GM18520 (cell line): ENCODE data around the gene OR52B2.
"Not testable (repeated sequence)": the region's sequence is repeated elsewhere in the genome, so short reads cannot be mapped to it uniquely, and the experiment has no call there.

Experiments used
- ATAC-seq: cut with Tn5 transposase; IDR thresholded peaks from one replicate; pipeline ENCODE4 v1.9.1; 2021; ENCODE audit not compliant: unreplicated experiment

Gene OR52B2

DNA sequence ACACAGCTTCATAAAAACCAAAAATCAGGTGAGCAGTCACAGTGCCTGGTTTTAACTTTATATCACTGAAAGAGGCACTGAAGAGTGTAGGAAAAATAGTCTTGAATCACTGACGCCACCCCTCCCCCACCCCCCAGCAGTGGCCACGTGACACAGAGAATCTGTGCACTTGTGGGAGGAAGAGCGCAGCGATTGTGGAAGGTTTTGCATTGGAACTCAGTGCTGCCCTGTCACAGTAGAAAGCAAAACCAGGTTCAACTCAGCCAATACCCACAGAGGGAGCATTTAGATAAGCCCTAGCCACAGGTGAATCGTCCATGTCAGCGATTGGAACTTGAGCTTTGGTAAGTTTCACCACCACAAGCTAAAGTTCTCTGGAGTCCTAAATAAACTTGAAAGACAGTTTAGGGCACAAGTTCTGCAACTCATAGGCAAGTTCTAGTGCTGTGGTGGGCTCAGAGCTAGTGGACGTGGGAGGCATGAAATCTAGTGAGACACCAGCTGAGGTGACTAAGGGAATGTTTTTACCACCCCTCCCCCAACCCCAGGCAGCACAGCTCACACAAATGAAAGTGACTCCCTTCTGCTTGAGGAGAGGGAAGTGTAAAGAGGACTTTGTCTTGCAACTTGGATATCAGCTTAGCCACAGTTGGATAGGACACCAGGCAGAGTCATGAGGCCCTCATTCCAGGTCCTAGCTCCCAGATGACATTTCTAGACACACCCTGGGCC is 13.3 kb downstream of the OR52B2 start:
- no peak for ATAC-seq

DNA sequence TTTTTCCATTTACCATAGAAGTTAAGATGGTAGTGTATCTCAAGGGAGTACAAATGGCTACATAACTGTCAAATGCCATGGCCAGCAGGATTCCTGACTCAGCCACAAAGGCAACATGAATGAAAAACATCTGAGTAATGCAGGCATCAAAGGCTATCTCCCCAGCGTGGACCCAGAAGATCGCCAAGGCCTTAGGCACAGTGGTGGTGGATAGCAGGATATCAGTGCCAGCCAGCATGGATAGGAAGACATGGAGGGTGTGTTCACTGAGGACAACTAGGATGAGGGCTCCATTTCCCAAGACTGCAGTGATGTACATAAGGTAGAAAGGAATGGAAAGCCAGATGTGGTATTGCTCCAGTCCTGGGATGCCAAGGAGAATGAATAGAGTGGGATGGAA is 18.0 kb downstream of the OR52B2 start:
- ATAC-seq: no peak

DNA sequence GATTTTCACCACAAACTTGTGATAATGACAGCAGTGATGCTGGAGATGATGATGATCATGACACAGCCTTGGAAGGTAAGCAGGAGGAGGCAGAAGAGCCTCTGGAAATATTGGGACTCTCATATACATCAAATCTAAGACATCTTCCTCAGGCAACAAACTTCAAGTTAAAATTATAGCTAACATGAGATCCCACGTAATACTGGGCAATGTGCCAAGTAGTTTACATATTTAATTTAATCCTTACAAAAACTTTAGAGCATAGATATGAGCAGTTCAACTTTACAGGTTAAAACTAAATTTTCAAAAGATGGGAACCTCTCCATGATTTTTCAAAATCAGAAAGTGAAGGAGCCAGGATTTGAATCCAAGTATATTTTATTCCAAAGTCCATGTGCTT is 19.0 kb downstream of the OR52B2 start:
- no peak for ATAC-seq

DNA sequence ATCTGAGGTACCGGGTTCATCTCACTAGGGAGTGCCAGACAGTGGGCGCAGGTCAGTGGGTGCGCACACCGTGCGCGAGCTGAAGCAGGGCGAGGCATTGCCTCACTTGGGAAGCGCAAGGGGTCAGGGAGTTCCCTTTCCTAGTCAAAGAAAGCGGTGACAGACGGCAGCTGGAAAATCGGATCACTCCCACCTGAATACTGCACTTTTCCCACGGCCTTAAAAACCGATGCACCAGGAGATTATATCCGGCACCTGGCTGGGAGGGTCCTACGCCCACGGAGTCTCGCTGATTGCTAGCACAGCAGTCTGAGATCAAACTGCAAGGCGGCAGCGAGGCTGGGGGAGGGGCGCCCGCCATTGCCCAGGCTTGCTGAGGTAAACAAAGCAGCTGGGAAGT is 26.4 kb downstream of the OR52B2 start:
- not testable (repeated sequence) for ATAC-seq

DNA sequence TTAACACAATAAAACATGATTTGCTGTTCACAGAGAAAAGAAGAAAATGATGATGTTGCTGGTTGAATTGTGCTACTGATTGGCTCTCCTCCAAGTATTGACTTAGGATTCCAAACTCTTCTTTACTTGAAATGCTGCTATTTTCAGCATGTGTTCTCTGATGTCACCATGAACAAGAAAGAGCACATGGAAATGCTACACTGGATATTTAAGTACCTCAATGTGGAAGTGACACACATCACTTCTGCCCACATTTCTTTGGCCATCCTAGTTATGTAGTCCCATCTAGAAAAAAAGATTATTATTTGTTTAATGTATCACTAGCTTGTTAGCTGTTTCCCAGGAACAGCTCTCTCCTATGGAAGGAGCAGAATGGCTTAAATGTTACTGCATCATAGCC is 27.2 kb downstream of the OR52B2 start:
- no peak for ATAC-seq

DNA sequence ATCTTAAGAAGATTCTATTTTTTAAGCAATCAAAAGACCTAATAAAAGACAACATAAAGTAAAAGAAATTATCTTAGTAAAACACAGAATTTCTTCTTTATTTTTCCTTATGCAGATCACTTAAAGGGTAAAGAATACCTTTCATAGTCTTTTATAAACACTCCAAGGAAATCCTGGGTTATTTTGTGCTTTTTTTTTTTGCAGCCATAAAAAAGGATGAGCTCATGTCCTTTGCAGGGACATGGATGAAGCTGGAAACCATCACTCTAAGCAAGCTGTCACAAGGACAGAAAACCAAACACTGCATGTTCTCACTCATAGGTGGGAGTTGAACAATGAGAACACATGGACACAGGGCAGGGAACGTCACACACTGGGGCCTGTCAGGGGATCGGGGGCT is 34.2 kb downstream of the OR52B2 start:
- not testable (repeated sequence) for ATAC-seq

DNA sequence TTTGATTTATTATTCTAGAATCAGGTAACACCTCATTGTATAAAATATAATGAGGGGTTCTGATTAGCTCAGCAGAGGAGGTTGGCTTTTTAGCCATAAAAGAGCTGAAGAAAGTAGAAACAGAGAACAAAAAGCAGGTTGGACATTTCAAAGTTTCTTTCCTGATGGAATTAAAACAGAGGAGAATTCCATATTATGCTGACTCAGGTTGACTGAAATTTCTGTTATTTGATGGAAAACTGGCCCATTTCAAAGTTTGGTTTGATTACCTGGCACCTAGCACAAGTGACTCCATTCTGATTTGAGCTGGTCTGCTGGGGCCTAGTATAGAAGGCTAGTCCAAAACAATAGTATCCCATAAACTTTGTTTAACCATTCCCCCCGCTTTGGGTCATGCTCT is 37.7 kb downstream of the OR52B2 start:
- no peak for ATAC-seq

DNA sequence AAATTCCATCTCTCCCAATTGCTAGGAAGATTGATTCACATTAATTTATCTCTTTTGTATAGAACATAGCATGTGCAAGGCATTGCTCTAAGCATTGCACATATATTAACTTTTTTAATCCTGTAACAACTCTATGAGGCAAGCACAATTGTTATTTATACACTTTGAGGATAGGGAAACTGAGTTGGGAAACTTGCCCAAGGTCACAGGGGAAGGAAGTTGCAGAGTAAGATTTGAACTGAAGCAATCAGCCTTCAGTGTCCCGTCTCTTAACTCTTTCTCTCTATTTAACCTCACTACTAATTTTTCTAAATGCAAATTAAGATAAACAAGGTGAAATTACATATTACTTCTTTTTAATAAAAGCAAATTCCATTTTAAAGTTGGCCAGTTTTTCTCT is 40.5 kb downstream of the OR52B2 start:
- no peak for ATAC-seq

DNA sequence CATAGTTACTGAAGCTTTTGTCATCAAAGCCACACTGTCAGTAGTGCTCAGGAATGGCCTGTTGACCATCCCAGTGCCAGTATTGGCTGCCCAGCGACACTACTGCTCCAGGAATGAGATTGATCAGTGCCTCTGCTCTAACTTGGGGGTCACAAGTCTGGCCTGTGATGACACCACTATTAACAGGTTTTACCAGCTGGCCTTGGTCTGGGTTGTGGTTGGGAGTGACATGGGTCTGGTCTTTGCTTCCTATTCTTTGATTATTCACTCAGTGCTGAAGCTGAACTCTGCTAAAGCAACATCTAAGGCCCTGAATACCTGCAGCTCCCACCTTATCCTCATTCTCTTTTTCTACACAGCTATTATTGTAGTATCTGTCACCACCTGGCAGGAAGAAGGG is 41.1 kb downstream of the OR52B2 start:
- ATAC-seq: no peak

DNA sequence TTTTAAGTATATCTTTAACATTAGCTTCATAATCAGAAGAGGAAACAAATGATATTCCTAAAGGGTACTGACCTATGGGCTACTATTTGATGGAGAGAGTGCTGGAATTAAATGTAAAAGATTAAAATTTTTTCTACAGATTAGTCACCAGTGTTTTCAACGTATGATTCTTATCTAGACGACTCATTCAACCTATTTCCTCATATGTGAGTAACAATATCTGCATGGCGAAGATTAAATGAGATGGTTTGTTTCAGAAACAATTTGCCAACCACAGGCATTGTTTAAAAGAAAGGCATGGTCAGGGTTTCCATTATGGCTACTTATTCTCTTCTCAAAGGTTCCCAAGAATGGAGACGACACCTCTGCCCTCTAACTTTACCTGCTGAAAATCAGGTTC is 42.2 kb downstream of the OR52B2 start:
- no peak for ATAC-seq

DNA sequence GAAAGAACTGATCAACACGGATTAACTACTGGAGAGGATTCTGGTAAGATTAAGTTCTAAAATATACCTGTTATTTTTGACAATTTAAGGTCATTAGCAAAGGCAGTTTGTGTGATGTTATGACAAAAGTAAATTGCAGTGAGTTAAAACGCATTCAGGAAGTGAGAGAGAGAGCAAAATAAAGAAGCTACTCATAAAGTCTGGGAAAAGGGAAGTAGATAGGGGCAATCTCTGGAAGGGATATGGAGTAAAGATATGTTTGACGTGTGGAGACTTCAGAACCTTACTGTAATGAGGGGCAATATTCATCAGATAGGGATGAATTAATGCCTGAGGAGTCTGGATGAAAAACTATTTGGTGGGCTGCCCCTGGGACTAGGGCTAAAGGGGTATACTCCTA is 45.9 kb downstream of the OR52B2 start:
- no peak for ATAC-seq
